ENCODE results near the gene MAP3K21. TPM values are rescaled to one million over a fixed set of nuclear protein-coding genes. Genes with fewer than 3 reads are reported as not detected.

Gene MAP3K21
- total and polyA plus RNA-seq, 7 experiments from 2014 or later = 0.12 to 1.0 (median 0.82) TPM

DNA sequence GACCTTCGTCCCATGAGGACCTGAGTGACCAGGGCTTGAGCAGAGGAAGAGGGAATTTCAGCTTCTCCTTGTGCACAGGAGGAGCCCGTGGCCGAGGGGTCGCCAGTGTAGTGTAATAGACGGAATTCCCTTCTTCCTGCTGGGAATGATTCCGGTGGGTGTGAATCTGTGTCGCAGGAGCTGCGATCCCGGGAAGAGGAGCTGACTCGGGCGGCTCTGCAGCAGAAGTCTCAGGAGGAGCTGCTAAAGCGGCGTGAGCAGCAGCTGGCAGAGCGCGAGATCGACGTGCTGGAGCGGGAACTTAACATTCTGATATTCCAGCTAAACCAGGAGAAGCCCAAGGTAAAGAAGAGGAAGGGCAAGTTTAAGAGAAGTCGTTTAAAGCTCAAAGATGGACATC is 34.4 kb downstream of the MAP3K21 start:
- ATAC-seq (no peak), DNase-seq (no peak)
- ChIA-PET POLR2A (no interaction called here), CTCF (interaction anchor here (1.2 kb wide), 1 partner anchor 8 kb away, joined by 3 read pairs; no protein-coding TSS in a partner anchor)
- intact Hi-C loops (cut with micrococcal nuclease) = no loop called here
- Mint-ChIP-seq H3K36me3 (no peaks in the 10 kb centered on the region), H3K9me3 (peaks cover 0 to 1% (median 0%) of the 10 kb centered on the region in 11 donors), H3K4me1 (peaks cover 0 to 9% (median 0%) of the 10 kb centered on the region in 7 donors), H3K27ac (no peak overlapping the region), H3K27me3 (peaks cover 2 to 9% (median 8%) of the 10 kb centered on the region in 5 donors), H3K4me3 (no peak overlapping the region)
- Histone ChIP-seq H3K36me3 (ENCODE audit: control insufficient read depth in 2 of 3, insufficient read depth in 3 of 3, low read length in 3 of 3) (no peaks in the 10 kb centered on the region), H3K4me1 (ENCODE audit: control insufficient read depth in 2 of 2, insufficient read depth in 2 of 2, low read length in 2 of 2) (no peaks in the 10 kb centered on the region), H3K9me3 (ENCODE audit: control insufficient read depth in 2 of 3, low read length in 3 of 3) (no peaks in the 10 kb centered on the region), H3K27ac (ENCODE audit: low read depth, low read length) (no peak overlapping the region), H3K27me3 (ENCODE audit: control insufficient read depth in 2 of 2, insufficient read depth in 2 of 2, low read length in 2 of 2) (no peaks in the 10 kb centered on the region), H3K4me3 (ENCODE audit: low read length) (no peak overlapping the region)

DNA sequence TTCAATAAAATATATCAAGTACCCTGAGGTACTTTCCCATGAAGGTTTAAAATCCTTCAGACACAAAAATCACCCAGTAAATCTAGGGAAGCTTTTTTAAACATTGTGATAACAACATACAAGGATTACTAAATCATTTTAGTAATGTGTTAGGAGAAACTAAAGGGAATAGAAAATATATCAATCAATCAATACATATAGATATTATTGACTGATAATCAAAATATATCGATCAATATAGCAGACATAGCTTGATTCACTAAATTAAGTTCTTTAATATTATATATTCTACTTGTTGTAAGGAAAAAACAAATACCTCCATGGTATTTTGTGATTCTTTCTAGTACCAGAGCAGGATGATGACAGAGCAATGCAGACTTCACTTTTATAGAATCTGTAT is 35.2 kb downstream of the MAP3K21 start:
- Histone ChIP-seq H3K4me3 (ENCODE audit: low read length) (no peak overlapping the region), H3K27me3 (ENCODE audit: control insufficient read depth in 2 of 2, insufficient read depth in 2 of 2, low read length in 2 of 2) (no peaks in the 10 kb centered on the region), H3K36me3 (ENCODE audit: control insufficient read depth in 2 of 3, insufficient read depth in 3 of 3, low read length in 3 of 3) (no peaks in the 10 kb centered on the region), H3K27ac (ENCODE audit: low read depth, low read length) (no peak overlapping the region), H3K9me3 (ENCODE audit: control insufficient read depth in 2 of 3, low read length in 3 of 3) (no peaks in the 10 kb centered on the region), H3K4me1 (ENCODE audit: control insufficient read depth in 2 of 2, insufficient read depth in 2 of 2, low read length in 2 of 2) (no peaks in the 10 kb centered on the region)
- CTCF ChIA-PET = no interaction called here
- intact Hi-C loops (cut with micrococcal nuclease) = no loop called here
- Mint-ChIP-seq H3K9me3 (peaks cover 0 to 1% (median 0%) of the 10 kb centered on the region in 11 donors), H3K27me3 (peaks cover 2 to 9% (median 8%) of the 10 kb centered on the region in 5 donors), H3K27ac (no peak overlapping the region), H3K36me3 (no peaks in the 10 kb centered on the region), H3K4me3 (no peak overlapping the region), H3K4me1 (peaks cover 0 to 5% (median 0%) of the 10 kb centered on the region in 7 donors)
- DNase-seq = no peak
- POLR2A ChIA-PET = no interaction called here
- ATAC-seq = no peak

GRCh38 chr1:233364026-233364425 is 36.5 kb downstream of the MAP3K21 start:
- Histone ChIP-seq H3K4me1 (ENCODE audit: control insufficient read depth in 2 of 2, insufficient read depth in 2 of 2, low read length in 2 of 2) (no peaks in the 10 kb centered on the region), H3K4me3 (ENCODE audit: low read length) (no peak overlapping the region), H3K36me3 (ENCODE audit: control insufficient read depth in 2 of 3, insufficient read depth in 3 of 3, low read length in 3 of 3) (no peaks in the 10 kb centered on the region), H3K27me3 (ENCODE audit: control insufficient read depth in 2 of 2, insufficient read depth in 2 of 2, low read length in 2 of 2) (no peaks in the 10 kb centered on the region), H3K9me3 (ENCODE audit: control insufficient read depth in 2 of 3, low read length in 3 of 3) (no peaks in the 10 kb centered on the region), H3K27ac (ENCODE audit: low read depth, low read length) (no peak overlapping the region)
- ATAC-seq (no peak), DNase-seq (no peak)
- intact Hi-C loops (cut with micrococcal nuclease) = loop anchor here (1.0 to 2.0 kb wide), 3 partner anchors 59 to 702 kb away; no protein-coding TSS in a partner anchor
- ChIA-PET CTCF (interaction anchor here (0.6 kb wide), 1 partner anchor 59 kb away, joined by 3 read pairs; no protein-coding TSS in a partner anchor), POLR2A (no interaction called here)
- peaks cover 0 to 1% (median 0%) of the 10 kb centered on the region in 11 donors for H3K9me3 Mint-ChIP-seq
- no peak overlapping the region for H3K4me3 Mint-ChIP-seq
- H3K27ac Mint-ChIP-seq = no peak overlapping the region
- no peaks in the 10 kb centered on the region for H3K4me1 Mint-ChIP-seq
- H3K27me3 Mint-ChIP-seq = peaks cover 2 to 9% (median 8%) of the 10 kb centered on the region in 5 donors
- H3K36me3 Mint-ChIP-seq = no peaks in the 10 kb centered on the region

- POLR2A ChIA-PET = no interaction called here
- ATAC-seq (no peak), DNase-seq (peak in 1 of 9 donors; percentile 7)
- H3K9me3 ChIP-seq (ENCODE audit: control insufficient read depth in 2 of 3, low read length in 3 of 3) = no peaks in the 10 kb centered on the region
- H3K36me3 ChIP-seq (ENCODE audit: control insufficient read depth in 2 of 3, insufficient read depth in 3 of 3, low read length in 3 of 3) = no peaks in the 10 kb centered on the region
- Mint-ChIP-seq H3K36me3 (no peaks in the 10 kb centered on the region), H3K9me3 (peaks cover 0 to 1% (median 0%) of the 10 kb centered on the region in 11 donors), H3K4me3 (no peak overlapping the region), H3K27me3 (peaks cover 2 to 9% (median 8%) of the 10 kb centered on the region in 5 donors), H3K27ac (no peak overlapping the region), H3K4me1 (no peaks in the 10 kb centered on the region)
- H3K27ac ChIP-seq (ENCODE audit: low read depth, low read length) = no peak overlapping the region
- intact Hi-C loops (cut with micrococcal nuclease) = loop anchor here (1.0 to 2.0 kb wide), 3 partner anchors 60 to 701 kb away; no protein-coding TSS in a partner anchor
- no peak overlapping the region for H3K4me3 ChIP-seq (ENCODE audit: low read length)
- CTCF ChIA-PET = interaction anchor here (0.5 to 1.2 kb wide), 4 partner anchors 22 to 1654 kb away, joined by 3 to 5 read pairs (median 3); no protein-coding TSS in a partner anchor
- no peaks in the 10 kb centered on the region for H3K4me1 ChIP-seq (ENCODE audit: control insufficient read depth in 2 of 2, insufficient read depth in 2 of 2, low read length in 2 of 2)
- H3K27me3 ChIP-seq (ENCODE audit: control insufficient read depth in 2 of 2, insufficient read depth in 2 of 2, low read length in 2 of 2) = no peaks in the 10 kb centered on the region
These were observed 37.4 kb downstream of the MAP3K21 start for GRCh38 chr1:233364695-233365539.

DNA sequence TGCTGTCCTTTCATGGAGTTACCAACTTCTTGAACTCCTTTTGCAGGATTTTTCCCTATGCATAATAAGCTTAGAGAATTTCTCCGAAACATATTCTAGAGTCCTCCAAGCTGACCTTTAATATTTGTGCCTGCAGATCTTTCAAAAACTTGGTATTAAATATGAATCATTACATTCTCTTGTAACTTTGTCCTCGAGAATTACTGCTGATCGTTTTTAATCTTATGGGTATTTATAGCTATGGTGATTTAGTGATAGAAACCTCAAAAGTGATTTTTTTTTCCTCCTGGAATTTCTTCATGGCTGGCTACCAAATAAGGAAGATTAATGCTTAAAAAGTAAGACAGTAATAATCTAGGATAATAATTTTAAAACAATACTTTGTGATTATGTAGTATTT is 39.1 kb downstream of the MAP3K21 start:
- CTCF ChIA-PET = no interaction called here
- Histone ChIP-seq H3K27ac (ENCODE audit: low read depth, low read length) (no peak overlapping the region), H3K27me3 (ENCODE audit: control insufficient read depth in 2 of 2, insufficient read depth in 2 of 2, low read length in 2 of 2) (no peaks in the 10 kb centered on the region), H3K4me1 (ENCODE audit: control insufficient read depth in 2 of 2, insufficient read depth in 2 of 2, low read length in 2 of 2) (no peaks in the 10 kb centered on the region), H3K36me3 (ENCODE audit: control insufficient read depth in 2 of 3, insufficient read depth in 3 of 3, low read length in 3 of 3) (no peaks in the 10 kb centered on the region), H3K4me3 (ENCODE audit: low read length) (no peak overlapping the region), H3K9me3 (ENCODE audit: control insufficient read depth in 2 of 3, low read length in 3 of 3) (no peaks in the 10 kb centered on the region)
- Mint-ChIP-seq H3K4me3 (no peak overlapping the region), H3K4me1 (no peaks in the 10 kb centered on the region), H3K27ac (no peak overlapping the region), H3K36me3 (no peaks in the 10 kb centered on the region), H3K9me3 (no peaks in the 10 kb centered on the region), H3K27me3 (peaks cover 3 to 9% (median 8%) of the 10 kb centered on the region in 5 donors)
- POLR2A ChIA-PET = no interaction called here
- intact Hi-C loops (cut with micrococcal nuclease) = no loop called here
- DNase-seq (no peak), ATAC-seq (no peak)

GRCh38 chr1:233367057-233367803 is 39.7 kb downstream of the MAP3K21 start:
- H3K36me3 Mint-ChIP-seq = no peaks in the 10 kb centered on the region
- Histone ChIP-seq H3K36me3 (ENCODE audit: control insufficient read depth in 2 of 3, insufficient read depth in 3 of 3, low read length in 3 of 3) (no peaks in the 10 kb centered on the region), H3K9me3 (ENCODE audit: control insufficient read depth in 2 of 3, low read length in 3 of 3) (no peaks in the 10 kb centered on the region), H3K4me1 (ENCODE audit: control insufficient read depth in 2 of 2, insufficient read depth in 2 of 2, low read length in 2 of 2) (no peaks in the 10 kb centered on the region), H3K4me3 (ENCODE audit: low read length) (no peak overlapping the region), H3K27ac (ENCODE audit: low read depth, low read length) (no peak overlapping the region), H3K27me3 (ENCODE audit: control insufficient read depth in 2 of 2, insufficient read depth in 2 of 2, low read length in 2 of 2) (no peaks in the 10 kb centered on the region)
- no peaks in the 10 kb centered on the region for H3K9me3 Mint-ChIP-seq
- no peak overlapping the region for H3K4me3 Mint-ChIP-seq
- ChIA-PET POLR2A (interaction anchor here (0.7 kb wide), 1 partner anchor 1093 kb away, joined by 3 read pairs; no protein-coding TSS in a partner anchor), CTCF (interaction anchor here (0.7 kb wide), 1 partner anchor 699 kb away, joined by 3 read pairs; no protein-coding TSS in a partner anchor)
- H3K4me1 Mint-ChIP-seq = no peaks in the 10 kb centered on the region
- peaks cover 1 to 9% (median 3%) of the 10 kb centered on the region in 5 donors for H3K27me3 Mint-ChIP-seq
- intact Hi-C loops (cut with micrococcal nuclease) = no loop called here
- ATAC-seq (no peak), DNase-seq (no peak)
- H3K27ac Mint-ChIP-seq = no peak overlapping the region

All from naive thymus-derived CD4-positive, alpha-beta T cell (primary cell).